Liver (tissue), 9 donors: ENCODE data around the gene AFTPH. TPM values are rescaled to one million over a fixed set of nuclear protein-coding genes. Genes with fewer than 3 reads are reported as not detected.

Experiments
- DNase-seq: peaks from one replicate; pipeline ENCODE4 v3.0.0-alpha.2; 2017; ENCODE audit warnings: low spot score
- H3K27ac ChIP-seq, 2 donors: one replicate each; pipeline ENCODE4 v1.7.0; 2013; ENCODE audit warnings: inconsistent platforms in 2 of 2, low read length in 2 of 2, control low read depth in 1 of 2, low read depth in 1 of 2, mild to moderate bottlenecking in 1 of 2
- H3K27me3 ChIP-seq, 4 donors: one replicate each; pipeline versions ENCODE4 v1.6.1 to v1.7.0; 2013; ENCODE audit warnings: low read length in 3 of 4, inconsistent platforms in 1 of 4, mild to moderate bottlenecking in 1 of 4, moderate library complexity in 1 of 4; ENCODE audit not compliant: control insufficient read depth in 4 of 4, insufficient read depth in 4 of 4
- H3K36me3 ChIP-seq, 4 donors: one replicate each; pipeline versions ENCODE4 v1.6.1 to v1.7.0; 2013; ENCODE audit warnings: low read length in 3 of 4, mild to moderate bottlenecking in 3 of 4, low read depth in 1 of 4, moderate library complexity in 1 of 4; ENCODE audit not compliant: control insufficient read depth in 4 of 4, insufficient read depth in 3 of 4
- H3K4me1 ChIP-seq, 4 donors: one replicate each; pipeline versions ENCODE4 v1.6.1 to v1.7.0; 2013; ENCODE audit warnings: low read length in 3 of 4, mild to moderate bottlenecking in 3 of 4, moderate library complexity in 1 of 4; ENCODE audit not compliant: control insufficient read depth in 4 of 4, insufficient read depth in 4 of 4
- H3K4me3 ChIP-seq, 3 donors: one replicate each; pipeline versions ENCODE4 v1.6.1 to v1.7.0; 2013; ENCODE audit warnings: low read length in 3 of 3, control low read depth in 1 of 3, low read depth in 1 of 3, mild to moderate bottlenecking in 1 of 3
- H3K9ac ChIP-seq, 2 donors: one replicate each; pipeline ENCODE4 v1.7.0; 2013; ENCODE audit warnings: low read length in 2 of 2, mild to moderate bottlenecking in 2 of 2, moderate library complexity in 2 of 2, control low read depth in 1 of 2, low read depth in 1 of 2
- H3K9me3 ChIP-seq, 4 donors: one replicate each; pipeline versions ENCODE4 v1.6.1 to v1.7.0; 2013; ENCODE audit warnings: low read length in 3 of 4; ENCODE audit not compliant: control insufficient read depth in 4 of 4
- CTCF ChIP-seq: fragments of 150-350 bp; IDR thresholded peaks from 2 replicates; pipeline ENCODE4 v1.5.1; 2017; ENCODE audit warnings: improper control_type of control experiment, low read depth, low read length; ENCODE audit not compliant: missing input control
- EGR1 ChIP-seq, 2 donors: IDR thresholded peaks; 2 replicates each; pipeline ENCODE4 v1.6.1; 2016 to 2018; ENCODE audit warnings: antibody characterized with exemption in 2 of 2, low read depth in 2 of 2
- FOXA1 ChIP-seq: IDR thresholded peaks from 2 replicates; pipeline ENCODE4 v1.6.1; 2016; ENCODE audit warnings: antibody characterized with exemption
- FOXA2 ChIP-seq: IDR thresholded peaks from 2 replicates; pipeline ENCODE4 v1.6.1; 2016; ENCODE audit warnings: antibody characterized with exemption
- GABPA ChIP-seq, 2 donors: IDR thresholded peaks in 1 of 2; conservative IDR thresholded peaks in 1 of 2; 2 replicates each; pipeline ENCODE4 v1.6.1; 2016; ENCODE audit warnings: antibody characterized with exemption in 2 of 2, mild to moderate bottlenecking in 1 of 2, moderate library complexity in 1 of 2
- HNF4A ChIP-seq, 2 donors: conservative IDR thresholded peaks; 2 replicates each; pipeline ENCODE4 v1.6.1; 2016; ENCODE audit warnings: antibody characterized with exemption in 2 of 2, mild to moderate bottlenecking in 2 of 2
- HNF4G ChIP-seq: IDR thresholded peaks from 2 replicates; pipeline ENCODE4 v1.6.1; 2016; ENCODE audit warnings: antibody characterized with exemption
- JUND ChIP-seq, 2 donors: IDR thresholded peaks; 2 replicates each; pipeline ENCODE4 v1.6.1; 2016; ENCODE audit warnings: antibody characterized with exemption in 2 of 2
- NR2F2 ChIP-seq: IDR thresholded peaks from 2 replicates; pipeline ENCODE4 v1.6.1; 2016; ENCODE audit warnings: antibody characterized with exemption
- RAD21 ChIP-seq, 2 donors: IDR thresholded peaks; 2 replicates each; pipeline ENCODE4 v1.6.1; 2016; ENCODE audit warnings: antibody characterized with exemption in 2 of 2, mild to moderate bottlenecking in 2 of 2
- REST ChIP-seq: IDR thresholded peaks from 2 replicates; pipeline ENCODE4 v1.6.1; 2016; ENCODE audit warnings: antibody characterized with exemption, mild to moderate bottlenecking
- RXRA ChIP-seq, 2 donors: IDR thresholded peaks; 2 replicates each; pipeline ENCODE4 v1.6.1; 2017 to 2018; ENCODE audit warnings: antibody characterized with exemption in 2 of 2, mild to moderate bottlenecking in 1 of 2
- SP1 ChIP-seq: IDR thresholded peaks from 2 replicates; pipeline ENCODE4 v1.6.1; 2018; ENCODE audit warnings: antibody characterized with exemption, mild to moderate bottlenecking
- TAF1 ChIP-seq: conservative IDR thresholded peaks from 2 replicates; pipeline ENCODE4 v1.6.1; 2016; ENCODE audit warnings: antibody characterized with exemption, mild to moderate bottlenecking
- YY1 ChIP-seq: IDR thresholded peaks from 2 replicates; pipeline ENCODE4 v1.6.1; 2016; ENCODE audit warnings: antibody characterized with exemption, mild to moderate bottlenecking
- WGBS: extraction: QIAGEN DNeasy Blood & Tissue Kit; methylation state at CpG from one replicate; pipeline ENCODE4 v1.1.7; 2013; 5-methylcytosine and 5-hydroxymethylcytosine counted together
- polyA plus RNA-seq, 2 donors: library from polyadenylated mRNA; stranded (reverse) in 1 of 2; unstranded in 1 of 2; fragments of 200-250 nt in 1 of 2; fragments of >200 nt in 1 of 2; fragmentation: Nextera tagmentation in 1 of 2; extraction: Ambion mirVana in 1 of 2; gene quantifications; one replicate each; pipeline versions ENCODE4 v1.2.1 to v1.2.3, GENCODE V29; 2013 to 2015
- total RNA-seq, 2 donors: library from RNA; depleted of rRNA; stranded (reverse); fragments of >200 nt; gene quantifications; one replicate each; pipeline ENCODE4 v1.2.3, GENCODE V29; 2014
- TF ChIP-seq, protein P1 (sequence below): IDR thresholded peaks from 2 replicates; pipeline ENCODE4 v1.6.1; 2016; ENCODE audit warnings: antibody characterized with exemption
- TF ChIP-seq, protein P2 (sequence below): IDR thresholded peaks from 2 replicates; pipeline ENCODE4 v1.6.1; 2016; ENCODE audit warnings: antibody characterized with exemption
- TF ChIP-seq, protein P3 (sequence below): IDR thresholded peaks from 2 replicates; pipeline ENCODE4 v1.6.1; 2016; ENCODE audit warnings: antibody characterized with exemption
- donor health status: healthy.
- donor health status: healthy.
- donor health status: healthy.
- donor health status: healthy.
- donor health status: healthy.

The AFTPH gene
- total and polyA plus RNA-seq, 4 donors = 10.5 to 27.9 (median 20.6) TPM

GRCh38 chr2:64601785-64602391 is 77.8 kb downstream of the AFTPH start:
- Histone ChIP-seq H3K36me3 (no peaks in the 10 kb centered on the region), H3K4me3 (no peak overlapping the region), H3K27me3 (no peaks in the 10 kb centered on the region), H3K9ac (no peak overlapping the region), H3K9me3 (no peaks in the 10 kb centered on the region), H3K27ac (no peak overlapping the region), H3K4me1 (peaks cover 2 to 21% (median 12%) of the 10 kb centered on the region in 4 donors)
- WGBS = 90% methylated on average over 12 of the region's 12 CpGs
- TF ChIP-seq SP1 (no peak), YY1 (no peak), HNF4G (no peak), GABPA (IDR thresholded peaks at IDR 0.05 in 1 of 2, conservative IDR thresholded peaks at IDR 0.05 in 1 of 2) (no peak), EGR1 (IDR thresholded peaks at IDR 0.05; ENCODE audit: low read depth in 2 of 2) (no peak), REST (no peak), HNF4A (conservative IDR thresholded peaks at IDR 0.05) (no peak), FOXA1 (no peak)
- DNase-seq = no peak

GRCh38 chr2:64602436-64602835 is 78.3 kb downstream of the AFTPH start:
- DNase-seq = no peak
- Histone ChIP-seq H3K36me3 (no peaks in the 10 kb centered on the region), H3K9me3 (no peaks in the 10 kb centered on the region), H3K27ac (no peak overlapping the region), H3K4me1 (peaks cover 6 to 25% (median 15%) of the 10 kb centered on the region in 4 donors), H3K4me3 (no peak overlapping the region), H3K9ac (no peak overlapping the region), H3K27me3 (no peaks in the 10 kb centered on the region)
- 95% methylated on average over 11 of the region's 11 CpGs for WGBS
- TF ChIP-seq GABPA (IDR thresholded peaks at IDR 0.05 in 1 of 2, conservative IDR thresholded peaks at IDR 0.05 in 1 of 2) = no peak
- TF ChIP-seq SP1 = no peak
- TF ChIP-seq JUND (IDR thresholded peaks at IDR 0.05) = no peak
- TF ChIP-seq CTCF = no peak
- no peak for TF ChIP-seq NR2F2
- TF ChIP-seq RAD21 (IDR thresholded peaks at IDR 0.05) = no peak
- TF ChIP-seq FOXA1 = no peak
- TF ChIP-seq, protein P1, sequence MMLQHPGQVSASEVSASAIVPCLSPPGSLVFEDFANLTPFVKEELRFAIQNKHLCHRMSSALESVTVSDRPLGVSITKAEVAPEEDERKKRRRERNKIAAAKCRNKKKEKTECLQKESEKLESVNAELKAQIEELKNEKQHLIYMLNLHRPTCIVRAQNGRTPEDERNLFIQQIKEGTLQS = no peak
- TF ChIP-seq TAF1 = no peak
- TF ChIP-seq RXRA (IDR thresholded peaks at IDR 0.05) = no peak
- no peak for TF ChIP-seq REST
- no peak for TF ChIP-seq HNF4G
- no peak for TF ChIP-seq YY1
- TF ChIP-seq FOXA2 = no peak
- TF ChIP-seq, protein P2, sequence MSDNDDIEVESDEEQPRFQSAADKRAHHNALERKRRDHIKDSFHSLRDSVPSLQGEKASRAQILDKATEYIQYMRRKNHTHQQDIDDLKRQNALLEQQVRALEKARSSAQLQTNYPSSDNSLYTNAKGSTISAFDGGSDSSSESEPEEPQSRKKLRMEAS = no peak
- TF ChIP-seq, protein P3, sequence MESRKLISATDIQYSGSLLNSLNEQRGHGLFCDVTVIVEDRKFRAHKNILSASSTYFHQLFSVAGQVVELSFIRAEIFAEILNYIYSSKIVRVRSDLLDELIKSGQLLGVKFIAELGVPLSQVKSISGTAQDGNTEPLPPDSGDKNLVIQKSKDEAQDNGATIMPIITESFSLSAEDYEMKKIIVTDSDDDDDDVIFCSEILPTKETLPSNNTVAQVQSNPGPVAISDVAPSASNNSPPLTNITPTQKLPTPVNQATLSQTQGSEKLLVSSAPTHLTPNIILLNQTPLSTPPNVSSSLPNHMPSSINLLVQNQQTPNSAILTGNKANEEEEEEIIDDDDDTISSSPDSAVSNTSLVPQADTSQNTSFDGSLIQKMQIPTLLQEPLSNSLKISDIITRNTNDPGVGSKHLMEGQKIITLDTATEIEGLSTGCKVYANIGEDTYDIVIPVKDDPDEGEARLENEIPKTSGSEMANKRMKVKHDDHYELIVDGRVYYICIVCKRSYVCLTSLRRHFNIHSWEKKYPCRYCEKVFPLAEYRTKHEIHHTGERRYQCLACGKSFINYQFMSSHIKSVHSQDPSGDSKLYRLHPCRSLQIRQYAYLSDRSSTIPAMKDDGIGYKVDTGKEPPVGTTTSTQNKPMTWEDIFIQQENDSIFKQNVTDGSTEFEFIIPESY = no peak
- no peak for TF ChIP-seq HNF4A (conservative IDR thresholded peaks at IDR 0.05)
- TF ChIP-seq EGR1 (IDR thresholded peaks at IDR 0.05; ENCODE audit: low read depth in 2 of 2) = no peak
